Panc1 (cell line): ENCODE measurements around the gene MSRB1. TPM values are rescaled to one million over a fixed set of nuclear protein-coding genes. Genes with fewer than 3 reads are reported as not detected.

Experiments used
- ATAC-seq: fragments of 200-7000 bp; cut with Tn5 transposase; 2 replicates; pipeline ENCODE4 v1.9.1; 2020; ENCODE audit warnings: mild to moderate bottlenecking, moderate library complexity
- BruUV-seq: library from RNA; stranded (reverse); fragments of 400-500 nt; replicated peaks from 2 replicates; lab custom pipeline; 2021; lab: Mats Ljungman, UMichigan
- CTCF ChIA-PET: fragments of 300-600 bp; sonication (Branson Sonifier 250); formaldehyde crosslinking; loops from one replicate; lab custom pipeline; 2022; ENCODE audit warnings: antibody characterized with exemption; lab: Charles Lee
- POLR2A ChIA-PET: fragments of 300-600 bp; sonication (Branson Sonifier 250); formaldehyde crosslinking; loops from one replicate; lab custom pipeline; 2022; ENCODE audit warnings: antibody characterized with exemption; lab: Charles Lee
- DNase-seq: peaks from one replicate; pipeline ENCODE4 v3.0.0-alpha.2; 2010; ENCODE audit warnings: low read depth, low spot score
- H3K27ac ChIP-seq: 2 replicates; pipeline ENCODE4 v1.5.1; 2011; ENCODE audit warnings: mild to moderate bottlenecking, low read length, inconsistent platforms
- H3K27me3 ChIP-seq: fragments of 200-500 bp; sonication (Bioruptor generic); 2 replicates; pipeline ENCODE4 v1.6.0; 2014; ENCODE audit warnings: low read length, inconsistent platforms; ENCODE audit not compliant: control insufficient read depth, insufficient read depth
- H3K36me3 ChIP-seq: fragments of 200-500 bp; sonication (Bioruptor generic); 2 replicates; pipeline ENCODE4 v1.5.1; 2014; ENCODE audit warnings: inconsistent platforms, mild to moderate bottlenecking, low read length, moderate library complexity; ENCODE audit not compliant: control insufficient read depth, insufficient read depth
- H3K4me1 ChIP-seq: 2 replicates; pipeline ENCODE4 v1.5.1; 2011; ENCODE audit warnings: inconsistent platforms, mild to moderate bottlenecking, low read length, moderate library complexity; ENCODE audit not compliant: control insufficient read depth, insufficient read depth
- H3K4me3 ChIP-seq, 2 experiments: 2 replicates each; pipeline ENCODE4 v1.5.1; 2011 to 2012; ENCODE audit warnings: low read depth in 2 of 2, low read length in 2 of 2, mild to moderate bottlenecking in 2 of 2, inconsistent platforms in 1 of 2, moderate library complexity in 1 of 2
- H3K9me3 ChIP-seq: fragments of 200-500 bp; sonication (Bioruptor generic); 2 replicates; pipeline ENCODE4 v1.5.1; 2014; ENCODE audit warnings: low read depth, mild to moderate bottlenecking, inconsistent platforms, low read length, moderate library complexity; ENCODE audit not compliant: control insufficient read depth, insufficient read depth
- CTCF ChIP-seq: fragments of 450-650 bp; IDR thresholded peaks from 2 replicates; pipeline ENCODE4 v1.5.1; 2017; ENCODE audit warnings: mild to moderate bottlenecking
- POLR2AphosphoS5 ChIP-seq: IDR thresholded peaks from 2 replicates; pipeline ENCODE4 v1.6.1; 2012; ENCODE audit warnings: mild to moderate bottlenecking, low read depth, low read length, moderate library complexity
- REST ChIP-seq, 2 experiments: IDR thresholded peaks; 2 replicates each; pipeline ENCODE4 v1.6.1; 2011 to 2012; ENCODE audit warnings: low read depth in 2 of 2, control low read depth in 1 of 2, low read length in 1 of 2, mild to moderate bottlenecking in 1 of 2, moderate library complexity in 1 of 2; ENCODE audit not compliant: insufficient read depth in 1 of 2
- SIN3A ChIP-seq: IDR thresholded peaks from 2 replicates; pipeline ENCODE4 v1.6.1; 2012; ENCODE audit warnings: low read depth, mild to moderate bottlenecking, low read length, moderate library complexity, borderline replicate concordance; ENCODE audit not compliant: insufficient read depth
- TCF7L2 ChIP-seq: IDR thresholded peaks from 2 replicates; pipeline ENCODE4 v1.6.1; 2011; ENCODE audit warnings: mild to moderate bottlenecking, low read depth, low read length, inconsistent platforms
- in situ Hi-C: cut with HindIII; loops from 2 replicates; pipeline ENCODE4 v1.10.0; 2016; ENCODE audit warnings: low sequenced_read_pairs, low pct_unique_long_range_greater_than_20kb
- intact Hi-C: fragments of 100-400 bp; cut with micrococcal nuclease; formaldehyde crosslinking; loops from one replicate; pipeline ENCODE4 v1.10.0; 2022; ENCODE audit not compliant: unreplicated experiment
- total RNA-seq: library from RNA; stranded (reverse); gene quantifications from one replicate; pipeline ENCODE4 v1.2.1, GENCODE V29; 2021; ENCODE audit not compliant: unreplicated experiment

The MSRB1 gene
- total RNA-seq, 1 experiment from 2014 or later, result 25.3 TPM

GRCh38 chr16:1917056-1917664 is 25.8 kb downstream of the MSRB1 start:
- TF ChIP-seq REST (IDR thresholded peaks at IDR 0.05; ENCODE audit: insufficient read depth in 1 of 2, low read depth in 2 of 2, low read length in 1 of 2), result no peak
- no peak for TF ChIP-seq POLR2AphosphoS5
- TF ChIP-seq CTCF, result no peak
- TF ChIP-seq SIN3A, result no peak
- no peak for TF ChIP-seq TCF7L2
- DNase-seq, result no peak
- no peaks in the 10 kb centered on the region for H3K36me3 ChIP-seq
- intact Hi-C loops, result no loop called here
- peak overlapping the region; percentile 27 to 32 for H3K4me3 ChIP-seq
- ATAC-seq, result no peak
- in situ Hi-C loops, result no loop called here
- ChIA-PET CTCF (no interaction called here), POLR2A (no interaction called here)
- no TSS peak for BruUV-seq
- peaks cover 2% of the 10 kb centered on the region; the same call in 1 of the 2 replicates for H3K27me3 ChIP-seq
- H3K9me3 ChIP-seq, result no peaks in the 10 kb centered on the region
- peaks cover 24% of the 10 kb centered on the region for H3K4me1 ChIP-seq
- no peak overlapping the region for H3K27ac ChIP-seq

GRCh38 chr16:1916640-1916990 is 26.4 kb downstream of the MSRB1 start:
- no peak overlapping the region; a peak in 1 of 4 replicates for H3K4me3 ChIP-seq
- no peak for TF ChIP-seq SIN3A
- TF ChIP-seq TCF7L2, result no peak
- TF ChIP-seq POLR2AphosphoS5, result no peak
- TF ChIP-seq REST (IDR thresholded peaks at IDR 0.05; ENCODE audit: insufficient read depth in 1 of 2, low read depth in 2 of 2, low read length in 1 of 2), result no peak
- TF ChIP-seq CTCF, result no peak
- no peaks in the 10 kb centered on the region for H3K36me3 ChIP-seq
- in situ Hi-C loops, result no loop called here
- DNase-seq (no peak), ATAC-seq (no peak)
- intact Hi-C loops, result no loop called here
- BruUV-seq, result no TSS peak
- H3K9me3 ChIP-seq, result no peaks in the 10 kb centered on the region
- POLR2A ChIA-PET, result interaction anchor here (0.6 kb wide), 1 partner anchor 17 kb away, joined by 12 read pairs; no protein-coding TSS in a partner anchor
- no peak overlapping the region for H3K27ac ChIP-seq
- H3K4me1 ChIP-seq, result peaks cover 24% of the 10 kb centered on the region
- CTCF ChIA-PET, result no interaction called here
- peaks cover 2% of the 10 kb centered on the region; the same call in 1 of the 2 replicates for H3K27me3 ChIP-seq
